WERI-Rb-1 (cell line): Measurements from ENCODE around the gene SSBP2.

Experiments used
- DNase-seq: peaks from one replicate; pipeline ENCODE4 v3.0.0-alpha.2; 2020
- H3K27ac ChIP-seq: fragments of 250-450 bp; sonication (Bioruptor Pico); 2 replicates; pipeline ENCODE4 v1.5.1; 2020; ENCODE audit warnings: mild to moderate bottlenecking, moderate library complexity
- H3K27me3 ChIP-seq: fragments of 250-450 bp; sonication (Bioruptor Pico); 2 replicates; pipeline ENCODE4 v1.5.1; 2021; ENCODE audit warnings: mild to moderate bottlenecking, low read depth, moderate library complexity; ENCODE audit not compliant: insufficient read depth, severe bottlenecking
- H3K36me3 ChIP-seq: fragments of 250-450 bp; sonication (Bioruptor Pico); 2 replicates; pipeline ENCODE4 v1.5.1; 2020; ENCODE audit warnings: mild to moderate bottlenecking, moderate library complexity
- H3K4me3 ChIP-seq: 2 replicates; pipeline ENCODE4 v1.5.1; 2011; ENCODE audit warnings: low read depth, mild to moderate bottlenecking, control low read depth, low read length
- H3K9me3 ChIP-seq: fragments of 250-450 bp; sonication (Bioruptor Pico); 2 replicates; pipeline ENCODE4 v1.5.1; 2021; ENCODE audit warnings: mild to moderate bottlenecking, moderate library complexity; ENCODE audit not compliant: severe bottlenecking
- TF ChIP-seq, protein P1 (sequence below): IDR thresholded peaks from 2 replicates; pipeline ENCODE4 v1.5.1; 2011; ENCODE audit warnings: low read depth, mild to moderate bottlenecking, control low read depth, inconsistent platforms, low read length

SSBP2 gene

DNA sequence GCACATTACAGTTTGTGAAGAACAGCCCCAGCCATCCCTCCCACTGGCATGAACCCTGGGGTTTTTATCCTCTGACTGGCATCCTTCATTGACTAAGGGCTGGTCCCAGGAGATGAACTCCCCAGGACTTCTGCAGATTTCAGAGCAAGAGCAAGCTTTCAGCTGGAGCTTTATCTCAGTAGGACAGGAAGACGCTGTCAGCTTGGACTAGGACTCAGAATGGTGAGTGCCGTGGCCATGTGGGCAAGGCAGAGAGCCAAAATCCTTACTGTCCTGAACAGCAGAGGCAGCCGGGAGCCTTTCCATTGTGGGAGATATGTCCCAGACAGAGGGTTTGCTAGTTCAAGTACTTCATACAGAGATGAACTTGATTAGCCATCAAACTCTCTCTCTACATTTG lies 353.7 kb downstream of the SSBP2 start:
- no peaks in the 10 kb centered on the region for H3K36me3 ChIP-seq
- DNase-seq: no peak
- no peak overlapping the region for H3K27ac ChIP-seq
- TF ChIP-seq, protein P1, sequence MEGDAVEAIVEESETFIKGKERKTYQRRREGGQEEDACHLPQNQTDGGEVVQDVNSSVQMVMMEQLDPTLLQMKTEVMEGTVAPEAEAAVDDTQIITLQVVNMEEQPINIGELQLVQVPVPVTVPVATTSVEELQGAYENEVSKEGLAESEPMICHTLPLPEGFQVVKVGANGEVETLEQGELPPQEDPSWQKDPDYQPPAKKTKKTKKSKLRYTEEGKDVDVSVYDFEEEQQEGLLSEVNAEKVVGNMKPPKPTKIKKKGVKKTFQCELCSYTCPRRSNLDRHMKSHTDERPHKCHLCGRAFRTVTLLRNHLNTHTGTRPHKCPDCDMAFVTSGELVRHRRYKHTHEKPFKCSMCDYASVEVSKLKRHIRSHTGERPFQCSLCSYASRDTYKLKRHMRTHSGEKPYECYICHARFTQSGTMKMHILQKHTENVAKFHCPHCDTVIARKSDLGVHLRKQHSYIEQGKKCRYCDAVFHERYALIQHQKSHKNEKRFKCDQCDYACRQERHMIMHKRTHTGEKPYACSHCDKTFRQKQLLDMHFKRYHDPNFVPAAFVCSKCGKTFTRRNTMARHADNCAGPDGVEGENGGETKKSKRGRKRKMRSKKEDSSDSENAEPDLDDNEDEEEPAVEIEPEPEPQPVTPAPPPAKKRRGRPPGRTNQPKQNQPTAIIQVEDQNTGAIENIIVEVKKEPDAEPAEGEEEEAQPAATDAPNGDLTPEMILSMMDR: no peak
- H3K9me3 ChIP-seq: no peaks in the 10 kb centered on the region
- no peak overlapping the region for H3K4me3 ChIP-seq
- no peaks in the 10 kb centered on the region for H3K27me3 ChIP-seq

DNA sequence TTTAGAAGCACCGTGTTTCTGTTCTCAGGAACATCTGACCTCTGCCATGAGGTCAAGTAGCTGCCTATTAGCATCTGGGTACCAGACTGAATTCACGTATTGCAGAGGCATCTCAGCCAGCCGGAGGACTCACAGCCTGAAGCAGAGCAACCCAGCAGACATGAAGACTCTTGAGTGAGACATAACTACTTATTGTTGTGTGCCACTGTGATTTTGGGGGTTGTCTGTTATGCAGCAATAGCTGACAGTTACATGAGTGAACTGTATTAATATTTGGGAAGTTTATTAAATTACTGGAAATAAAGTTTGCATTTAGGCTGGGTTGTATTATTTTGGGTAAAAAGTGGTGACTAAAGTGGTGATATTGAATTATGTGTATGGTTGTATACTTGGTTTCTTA lies 355.6 kb downstream of the SSBP2 start:
- H3K27me3 ChIP-seq: no peaks in the 10 kb centered on the region

DNA sequence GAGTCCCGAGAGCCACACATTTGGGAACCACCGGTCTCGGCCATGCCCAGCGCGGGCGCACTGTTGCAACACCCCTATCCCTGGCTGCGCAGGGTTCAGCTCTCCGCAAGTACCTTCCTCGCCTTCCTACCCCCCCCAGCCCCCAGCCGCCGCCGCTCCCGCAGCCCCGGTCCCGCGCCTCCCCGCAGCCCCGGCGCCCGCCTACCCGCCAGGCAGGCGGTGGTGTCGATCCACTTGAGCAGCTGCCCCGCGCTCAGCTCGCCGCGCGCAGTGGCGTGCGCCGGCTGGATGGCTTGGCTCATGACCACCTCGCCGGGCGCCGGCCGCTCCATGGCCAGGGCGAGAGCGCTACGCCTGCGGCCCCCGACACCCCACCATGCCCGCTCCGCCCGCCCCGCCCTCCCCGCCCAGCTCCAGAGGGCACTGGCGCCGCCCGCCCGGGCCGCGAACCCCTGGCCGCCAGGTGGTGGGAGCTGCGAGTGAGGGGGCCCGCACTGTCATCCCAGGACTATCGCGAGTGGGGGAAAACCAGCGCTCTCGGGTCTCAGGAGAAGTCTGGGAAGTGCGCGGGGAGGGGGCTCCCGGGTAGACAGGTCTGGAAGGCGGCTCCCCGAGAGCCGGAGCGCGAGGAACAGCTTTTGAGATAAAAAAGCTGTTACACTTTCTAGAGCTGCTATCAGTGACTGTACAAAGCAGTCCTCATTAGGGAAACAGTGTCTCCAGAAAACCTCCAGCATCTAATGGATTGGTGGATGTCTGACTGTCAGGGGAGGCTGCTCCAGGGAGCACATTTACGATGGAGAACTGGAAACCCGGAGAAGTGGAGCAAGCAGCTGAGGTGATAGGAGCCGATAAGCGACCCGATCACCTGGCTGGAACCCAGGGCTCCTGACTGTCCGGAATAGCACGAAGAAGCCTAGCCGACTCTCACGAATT lies 356.8 kb downstream of the SSBP2 start, which contains the start of gene ACOT12:
Gene ACOT12 (minus strand): TSS at position 352 of the 936 bp plus-strand sequence. CDS start 20 bp downstream, at position 332.
- H3K4me3 ChIP-seq: no peak within 1 kb of the TSS
- no peaks in the 10 kb centered on the region for H3K36me3 ChIP-seq
- no peaks in the 10 kb centered on the region for H3K9me3 ChIP-seq
- no peak within 1 kb of the TSS for H3K27ac ChIP-seq
- TF ChIP-seq, protein P1: no peak
- DNase-seq: no peak
- H3K27me3 ChIP-seq: no peaks in the 10 kb centered on the region

More for the DNA sequence above, 355.6 kb downstream of the SSBP2 start:
- Histone ChIP-seq H3K36me3 (no peaks in the 10 kb centered on the region), H3K27ac (no peak overlapping the region), H3K4me3 (no peak overlapping the region), H3K9me3 (no peaks in the 10 kb centered on the region)
- no peak for DNase-seq
- TF ChIP-seq, protein P1: no peak

DNA sequence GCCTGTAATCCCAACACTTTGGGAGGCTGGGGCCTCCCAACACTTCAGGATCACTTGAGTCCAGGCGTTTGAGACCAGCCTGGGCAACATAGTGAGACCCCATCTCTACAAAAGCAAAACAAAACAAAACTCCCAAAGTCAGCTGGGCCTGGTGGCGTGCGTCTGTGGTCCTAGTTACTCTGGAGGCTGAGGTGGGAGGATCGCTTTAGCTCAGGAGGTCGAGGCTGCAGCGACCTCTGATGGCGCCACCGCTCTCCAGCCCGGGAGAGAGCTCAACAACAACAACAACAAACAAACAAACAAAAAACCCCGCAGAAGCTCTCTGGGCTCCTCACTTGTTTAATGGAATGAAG lies 357.5 kb downstream of the SSBP2 start:
- Histone ChIP-seq H3K36me3 (no peaks in the 10 kb centered on the region), H3K27me3 (no peaks in the 10 kb centered on the region), H3K27ac (no peak overlapping the region), H3K9me3 (no peaks in the 10 kb centered on the region), H3K4me3 (no peak overlapping the region)
- DNase-seq: no peak
- TF ChIP-seq, protein P1: no peak

DNA sequence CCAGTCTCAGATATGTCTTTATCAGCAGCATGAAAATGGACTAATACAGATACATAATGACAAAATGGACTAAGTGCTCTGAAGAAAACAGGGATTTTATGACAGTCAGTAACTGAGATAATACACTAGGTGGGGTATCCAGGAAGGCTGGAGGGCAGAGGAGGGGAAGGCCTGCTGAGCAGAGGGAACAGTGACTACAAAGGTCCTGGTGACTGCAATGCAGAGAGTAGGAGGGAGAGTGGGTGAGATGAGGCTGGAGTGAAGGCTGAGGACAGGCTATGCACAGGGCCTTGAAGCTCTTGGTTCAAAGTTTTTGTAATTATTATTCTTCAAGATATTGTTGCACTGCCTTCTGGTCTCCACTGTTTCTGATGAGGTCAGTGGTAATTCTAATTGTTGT lies 361.9 kb downstream of the SSBP2 start:
- TF ChIP-seq, protein P1: no peak
- H3K9me3 ChIP-seq: no peaks in the 10 kb centered on the region
- no peak overlapping the region for H3K4me3 ChIP-seq
- H3K27ac ChIP-seq: no peak overlapping the region
- no peak for DNase-seq
- H3K36me3 ChIP-seq: no peaks in the 10 kb centered on the region
- no peaks in the 10 kb centered on the region for H3K27me3 ChIP-seq
